Parathyroid adenoma (tissue), 2 donors: ENCODE data around the gene ISCU.

Experiments
- H2AFZ ChIP-seq: fragments of 300-600 bp; sonication (generic); one replicate; pipeline ENCODE4 v1.7.0; 2017; ENCODE audit warnings: antibody characterized with exemption, mild to moderate bottlenecking
- H3K27ac ChIP-seq: fragments of 300-600 bp; sonication (generic); one replicate; pipeline ENCODE4 v1.7.0; 2017
- H3K27me3 ChIP-seq: fragments of 300-600 bp; sonication (generic); one replicate; pipeline ENCODE4 v1.7.0; 2017; ENCODE audit warnings: low read length; ENCODE audit not compliant: control insufficient read depth, insufficient read depth
- H3K36me3 ChIP-seq: fragments of 300-600 bp; sonication (generic); one replicate; pipeline ENCODE4 v1.7.0; 2017; ENCODE audit warnings: low read length; ENCODE audit not compliant: control insufficient read depth, insufficient read depth
- H3K4me1 ChIP-seq: fragments of 300-600 bp; sonication (generic); one replicate; pipeline ENCODE4 v1.7.0; 2017; ENCODE audit warnings: control low read depth
- H3K4me2 ChIP-seq: fragments of 300-600 bp; sonication (generic); one replicate; pipeline ENCODE4 v1.7.0; 2017; ENCODE audit warnings: low read length
- H3K4me3 ChIP-seq: fragments of 300-600 bp; sonication (generic); one replicate; pipeline ENCODE4 v1.7.0; 2017; ENCODE audit warnings: low read depth, low read length
- H3K79me2 ChIP-seq: fragments of 300-600 bp; sonication (generic); one replicate; pipeline ENCODE4 v1.7.0; 2017; ENCODE audit warnings: control low read depth
- H3K9ac ChIP-seq: fragments of 300-600 bp; sonication (generic); one replicate; pipeline ENCODE4 v1.7.0; 2017; ENCODE audit warnings: mild to moderate bottlenecking
- H3K9me3 ChIP-seq: fragments of 300-600 bp; sonication (generic); one replicate; pipeline ENCODE4 v1.7.0; 2017; ENCODE audit warnings: low read length; ENCODE audit not compliant: control insufficient read depth
- TF ChIP-seq, protein P1 (sequence below): fragments of 300-600 bp; sonication (generic); IDR thresholded peaks from one replicate; pipeline ENCODE4 v1.7.0; 2017; ENCODE audit warnings: antibody characterized with exemption, mild to moderate bottlenecking
- donor health status: primary hyperparathyroidism.

ISCU gene

DNA sequence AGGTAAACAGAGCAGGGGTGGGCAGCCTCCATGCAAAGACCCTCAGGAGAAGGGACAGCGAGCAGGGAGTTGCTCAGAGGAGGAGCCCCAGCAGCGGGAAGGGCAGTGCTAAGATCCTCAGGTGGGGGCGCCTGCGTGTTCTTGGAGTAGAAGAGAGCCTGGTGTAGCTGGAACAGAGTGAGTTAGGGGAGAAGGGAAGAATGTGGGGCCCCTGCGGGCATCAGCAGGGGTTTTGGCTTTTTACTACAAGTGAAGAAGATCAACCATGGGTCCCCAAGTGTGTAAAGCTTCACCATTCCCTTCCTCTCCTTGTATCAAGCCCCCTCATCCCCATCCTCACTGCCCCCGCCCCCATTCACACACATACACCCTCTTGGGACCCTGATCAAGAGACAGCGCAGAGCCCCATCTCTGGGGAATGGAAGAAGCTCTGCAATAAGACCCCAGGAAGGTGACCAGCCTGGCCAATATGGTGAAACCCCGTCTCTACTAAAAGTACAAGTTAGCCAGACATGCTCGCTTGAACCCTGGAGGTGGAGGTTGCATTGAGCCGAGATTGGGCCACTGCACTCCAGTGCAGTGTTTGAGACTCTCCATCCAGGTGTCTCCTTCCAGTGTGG, 45.7 kb downstream of the ISCU start:
- Histone ChIP-seq H3K4me1 (peaks cover 3% of the 10 kb centered on the region), H3K27ac (no peak overlapping the region), H3K36me3 (no peaks in the 10 kb centered on the region), H3K79me2 (no peaks in the 10 kb centered on the region), H3K9me3 (no peaks in the 10 kb centered on the region), H3K27me3 (no peaks in the 10 kb centered on the region), H3K4me2 (no peak overlapping the region), H3K9ac (no peak overlapping the region), H3K4me3 (no peak overlapping the region), H2AFZ (no peak overlapping the region)
- TF ChIP-seq, protein P1, sequence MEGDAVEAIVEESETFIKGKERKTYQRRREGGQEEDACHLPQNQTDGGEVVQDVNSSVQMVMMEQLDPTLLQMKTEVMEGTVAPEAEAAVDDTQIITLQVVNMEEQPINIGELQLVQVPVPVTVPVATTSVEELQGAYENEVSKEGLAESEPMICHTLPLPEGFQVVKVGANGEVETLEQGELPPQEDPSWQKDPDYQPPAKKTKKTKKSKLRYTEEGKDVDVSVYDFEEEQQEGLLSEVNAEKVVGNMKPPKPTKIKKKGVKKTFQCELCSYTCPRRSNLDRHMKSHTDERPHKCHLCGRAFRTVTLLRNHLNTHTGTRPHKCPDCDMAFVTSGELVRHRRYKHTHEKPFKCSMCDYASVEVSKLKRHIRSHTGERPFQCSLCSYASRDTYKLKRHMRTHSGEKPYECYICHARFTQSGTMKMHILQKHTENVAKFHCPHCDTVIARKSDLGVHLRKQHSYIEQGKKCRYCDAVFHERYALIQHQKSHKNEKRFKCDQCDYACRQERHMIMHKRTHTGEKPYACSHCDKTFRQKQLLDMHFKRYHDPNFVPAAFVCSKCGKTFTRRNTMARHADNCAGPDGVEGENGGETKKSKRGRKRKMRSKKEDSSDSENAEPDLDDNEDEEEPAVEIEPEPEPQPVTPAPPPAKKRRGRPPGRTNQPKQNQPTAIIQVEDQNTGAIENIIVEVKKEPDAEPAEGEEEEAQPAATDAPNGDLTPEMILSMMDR, result no peak

GRCh38 chr12:108608616-108609015, 46.2 kb downstream of the ISCU start:
- H2AFZ ChIP-seq, result no peak overlapping the region
- H3K9me3 ChIP-seq, result no peaks in the 10 kb centered on the region
- no peak overlapping the region for H3K9ac ChIP-seq

DNA sequence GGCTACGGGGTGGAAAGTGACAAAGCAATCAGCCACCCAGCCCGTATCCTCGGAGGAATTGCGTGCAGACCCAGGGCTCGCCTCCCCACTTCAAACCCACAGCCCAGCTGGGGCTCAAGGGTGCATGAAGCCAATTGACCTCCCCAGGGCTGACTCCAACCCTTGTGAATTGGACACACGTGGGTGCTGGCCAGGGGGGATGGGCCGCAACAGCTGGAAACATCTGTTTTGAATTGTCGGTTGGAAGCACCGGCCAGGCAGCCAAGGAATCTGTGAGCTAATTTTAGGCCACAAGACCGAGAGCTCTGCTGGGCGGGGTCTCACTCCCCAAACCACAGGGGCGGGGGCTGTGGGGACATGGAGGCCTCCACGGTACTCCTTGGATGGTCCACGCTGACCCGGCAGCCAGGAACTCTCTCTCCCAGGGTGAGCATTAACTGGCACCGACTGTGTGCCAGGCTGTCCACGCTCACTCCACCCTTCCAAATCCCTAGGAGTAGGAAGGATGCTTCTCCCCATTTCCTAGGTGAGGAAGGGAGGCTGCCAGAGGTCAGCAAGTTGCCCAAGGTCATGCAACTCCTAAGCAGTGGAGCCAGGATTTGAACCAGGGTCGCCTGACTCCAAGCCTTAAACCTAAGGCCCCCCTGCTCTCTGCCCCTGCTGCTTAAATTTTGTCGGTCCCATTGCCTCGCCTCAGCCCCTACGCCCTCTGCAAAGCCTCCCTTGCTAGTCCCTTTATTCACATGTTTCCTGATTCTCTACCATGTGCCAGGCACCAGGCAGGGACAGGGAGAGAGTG, 47.3 kb downstream of the ISCU start:
- Histone ChIP-seq H3K27me3 (no peaks in the 10 kb centered on the region), H3K36me3 (no peaks in the 10 kb centered on the region), H3K4me2 (no peak overlapping the region), H3K4me3 (no peak overlapping the region), H3K9ac (no peak overlapping the region), H3K27ac (no peak overlapping the region), H3K79me2 (no peaks in the 10 kb centered on the region), H3K9me3 (no peaks in the 10 kb centered on the region), H2AFZ (no peak overlapping the region), H3K4me1 (no peaks in the 10 kb centered on the region)
- TF ChIP-seq, protein P1, result no peak

More at GRCh38 chr12:108608616-108609015, 46.2 kb downstream of the ISCU start:
- TF ChIP-seq, protein P1, result no peak
- H3K4me1 ChIP-seq, result peaks cover 3% of the 10 kb centered on the region
- H3K4me3 ChIP-seq, result no peak overlapping the region
- H3K4me2 ChIP-seq, result no peak overlapping the region
- H3K79me2 ChIP-seq, result no peaks in the 10 kb centered on the region
- no peaks in the 10 kb centered on the region for H3K36me3 ChIP-seq
- no peak overlapping the region for H3K27ac ChIP-seq
- H3K27me3 ChIP-seq, result no peaks in the 10 kb centered on the region

GRCh38 chr12:108610336-108610815, 48.0 kb downstream of the ISCU start:
- Histone ChIP-seq H2AFZ (no peak overlapping the region), H3K9ac (no peak overlapping the region), H3K27me3 (no peaks in the 10 kb centered on the region), H3K36me3 (no peaks in the 10 kb centered on the region), H3K4me3 (no peak overlapping the region), H3K27ac (no peak overlapping the region), H3K4me1 (no peaks in the 10 kb centered on the region), H3K9me3 (no peaks in the 10 kb centered on the region), H3K4me2 (no peak overlapping the region), H3K79me2 (no peaks in the 10 kb centered on the region)
- TF ChIP-seq, protein P1, result no peak
